HG02885 (cell line): ENCODE results near the gene SELENOO.

Experiments used
- ATAC-seq: cut with Tn5 transposase; IDR thresholded peaks from one replicate; pipeline ENCODE4 v1.9.1; 2021; ENCODE audit warnings: mild to moderate bottlenecking; ENCODE audit not compliant: unreplicated experiment, poor library complexity

Gene SELENOO

DNA sequence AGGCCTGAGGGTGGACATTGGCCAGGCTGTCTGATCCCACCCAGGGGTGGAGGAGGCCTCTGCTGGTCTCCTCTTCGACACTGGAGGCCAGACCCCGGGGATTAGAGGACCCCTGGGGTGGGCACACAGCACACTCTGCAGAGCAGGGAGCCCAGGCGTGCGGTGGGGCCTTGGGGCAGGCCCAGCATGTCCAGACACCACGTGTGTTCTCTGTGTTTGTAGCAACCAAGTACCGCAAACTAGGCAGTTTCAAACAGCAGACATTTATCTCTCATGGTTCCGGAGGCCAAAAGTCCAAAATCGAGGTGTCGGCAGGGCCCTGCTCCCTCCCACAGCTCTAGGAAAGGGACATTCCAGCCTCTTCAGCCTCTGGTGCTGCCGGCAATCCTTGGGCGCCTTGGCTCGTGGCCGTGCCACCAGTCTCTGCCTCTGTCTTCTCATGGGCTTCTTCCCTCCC, 28.8 kb upstream of the SELENOO start:
- no peak for ATAC-seq

GRCh38 chr22:50173311-50173982, 27.4 kb upstream of the SELENOO start:
- ATAC-seq: no peak

- ATAC-seq: no peak
These were observed 26.8 kb upstream of the SELENOO start for GRCh38 chr22:50173983-50174355.

- ATAC-seq: no peak
These were observed 26.2 kb upstream of the SELENOO start for GRCh38 chr22:50174382-50175190.

- no peak for ATAC-seq
These were observed 25.7 kb upstream of the SELENOO start for GRCh38 chr22:50175191-50175461.

- no peak for ATAC-seq
These were observed 24.6 kb upstream of the SELENOO start for GRCh38 chr22:50175921-50176849.

GRCh38 chr22:50176850-50177536, 23.8 kb upstream of the SELENOO start:
- ATAC-seq: no peak

- ATAC-seq: no peak
These were observed 23.0 kb upstream of the SELENOO start for GRCh38 chr22:50177537-50178470.

- ATAC-seq: no peak
These were observed 22.3 kb upstream of the SELENOO start for GRCh38 chr22:50178471-50178864.

GRCh38 chr22:50178871-50179869, 21.6 kb upstream of the SELENOO start:
- no peak for ATAC-seq

GRCh38 chr22:50179937-50180726, 20.7 kb upstream of the SELENOO start:
- ATAC-seq: no peak

GRCh38 chr22:50180727-50181521, 19.9 kb upstream of the SELENOO start:
- no peak for ATAC-seq

DNA sequence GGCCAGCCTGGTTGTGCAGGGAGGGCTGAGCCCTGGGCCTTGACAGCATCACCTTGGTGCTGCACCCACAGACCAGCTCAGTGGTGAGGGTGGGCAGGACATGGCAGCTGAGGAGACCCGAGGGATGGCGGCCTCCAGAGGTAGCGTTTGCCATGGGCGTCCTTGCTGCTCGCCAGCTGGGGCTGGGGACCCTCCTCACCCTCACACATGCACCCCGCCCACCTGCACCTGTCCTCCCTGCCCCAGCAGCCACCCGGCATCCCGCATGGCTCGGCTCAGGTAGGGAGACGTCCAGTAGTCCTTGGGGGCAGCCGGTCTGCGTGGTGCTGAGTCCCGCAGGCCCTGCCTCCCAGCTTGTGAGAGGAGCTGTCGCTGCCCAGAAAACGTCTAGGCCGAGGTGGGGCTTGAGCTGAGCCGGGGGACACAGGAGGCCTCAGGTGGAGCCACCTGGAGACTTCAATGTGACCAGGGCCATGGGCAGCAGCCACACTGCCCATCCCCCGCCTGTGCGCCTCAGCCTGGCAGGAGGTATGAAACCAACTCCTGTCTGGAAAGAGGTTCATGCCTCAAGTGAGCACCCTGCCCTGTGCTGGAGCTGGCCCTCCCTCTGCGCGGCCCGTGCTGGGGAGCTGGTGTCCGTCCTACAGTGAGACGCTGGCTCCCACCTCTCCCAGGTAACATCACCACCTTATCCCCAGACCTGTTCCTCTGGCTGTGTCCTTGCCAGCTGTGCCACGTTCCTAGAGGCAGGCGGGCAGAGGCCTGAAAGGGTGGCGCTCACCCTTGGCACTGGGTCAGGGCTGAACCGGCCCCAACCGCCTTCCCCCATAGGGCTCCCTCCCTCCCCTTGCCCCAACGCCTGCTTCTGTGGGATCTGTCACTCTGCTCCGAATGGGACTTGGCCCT, 18.4 kb upstream of the SELENOO start:
- no peak for ATAC-seq

GRCh38 chr22:50183141-50183971, 17.5 kb upstream of the SELENOO start:
- no peak for ATAC-seq
